GM21447 (cell line): ENCODE results near the gene LACC1.

Source experiments
- ATAC-seq: cut with Tn5 transposase; IDR thresholded peaks from one replicate; pipeline ENCODE4 v1.9.1; 2021; ENCODE audit not compliant: unreplicated experiment

The LACC1 gene

DNA sequence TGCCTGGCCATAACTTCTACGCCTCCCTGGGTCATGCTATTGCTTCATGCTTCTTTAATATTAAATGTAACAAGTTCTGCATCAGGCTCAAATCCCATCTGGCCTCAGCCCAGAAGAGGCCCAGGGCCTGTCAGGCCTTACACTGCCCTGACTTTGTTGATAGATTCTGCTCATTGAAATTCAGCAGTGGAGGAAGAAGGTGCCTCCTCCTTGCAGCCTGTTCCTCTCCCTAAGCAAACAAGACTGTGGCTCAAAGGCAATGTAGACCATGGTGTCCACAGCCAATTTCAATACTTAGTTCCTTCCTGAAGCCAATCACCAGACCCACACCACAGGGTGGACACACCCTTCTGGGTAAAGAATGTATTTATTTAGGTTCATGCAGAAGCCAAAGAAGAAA, 59.4 kb downstream of the LACC1 start:
- no peak for ATAC-seq

DNA sequence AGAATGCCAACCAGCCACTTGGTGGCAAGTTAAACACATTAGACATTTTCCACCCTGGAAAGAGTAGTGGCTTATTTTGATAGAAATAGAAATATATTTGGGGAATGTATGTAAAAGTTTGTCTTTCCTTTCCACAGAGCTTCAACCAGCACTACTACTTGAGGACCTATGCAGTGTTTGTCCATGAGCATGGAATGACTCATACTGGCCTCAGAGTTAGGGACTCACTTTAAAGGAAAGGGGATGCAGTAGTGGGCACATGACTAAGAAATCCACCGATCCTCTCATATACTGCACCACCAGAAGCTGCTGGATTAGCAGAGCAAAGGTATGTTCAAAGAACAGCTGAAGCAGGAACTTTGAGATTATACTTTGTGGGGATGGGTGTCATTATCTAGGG, 62.6 kb downstream of the LACC1 start:
- ATAC-seq: no peak
